GM12865 (cell line): ENCODE data around the gene MAP2K3.
A peak's percentile ranks its signal among the peaks of the same experiment; 100 is the strongest.

ENCODE experiments used
- DNase-seq: peaks from one replicate; pipeline ENCODE4 v3.0.0; 2010; ENCODE audit warnings: low read depth
- H3K4me3 ChIP-seq: 2 replicates; pipeline ENCODE4 v1.5.1; 2011; ENCODE audit warnings: mild to moderate bottlenecking, low read depth, low read length, control low read depth
- TF ChIP-seq, protein P1 (sequence below): IDR thresholded peaks from 2 replicates; pipeline ENCODE4 v1.5.1; 2011; ENCODE audit warnings: low read length, control low read depth, low read depth, inconsistent platforms; ENCODE audit not compliant: insufficient read depth; ENCODE audit errors: missing control alignments

The MAP2K3 gene

DNA sequence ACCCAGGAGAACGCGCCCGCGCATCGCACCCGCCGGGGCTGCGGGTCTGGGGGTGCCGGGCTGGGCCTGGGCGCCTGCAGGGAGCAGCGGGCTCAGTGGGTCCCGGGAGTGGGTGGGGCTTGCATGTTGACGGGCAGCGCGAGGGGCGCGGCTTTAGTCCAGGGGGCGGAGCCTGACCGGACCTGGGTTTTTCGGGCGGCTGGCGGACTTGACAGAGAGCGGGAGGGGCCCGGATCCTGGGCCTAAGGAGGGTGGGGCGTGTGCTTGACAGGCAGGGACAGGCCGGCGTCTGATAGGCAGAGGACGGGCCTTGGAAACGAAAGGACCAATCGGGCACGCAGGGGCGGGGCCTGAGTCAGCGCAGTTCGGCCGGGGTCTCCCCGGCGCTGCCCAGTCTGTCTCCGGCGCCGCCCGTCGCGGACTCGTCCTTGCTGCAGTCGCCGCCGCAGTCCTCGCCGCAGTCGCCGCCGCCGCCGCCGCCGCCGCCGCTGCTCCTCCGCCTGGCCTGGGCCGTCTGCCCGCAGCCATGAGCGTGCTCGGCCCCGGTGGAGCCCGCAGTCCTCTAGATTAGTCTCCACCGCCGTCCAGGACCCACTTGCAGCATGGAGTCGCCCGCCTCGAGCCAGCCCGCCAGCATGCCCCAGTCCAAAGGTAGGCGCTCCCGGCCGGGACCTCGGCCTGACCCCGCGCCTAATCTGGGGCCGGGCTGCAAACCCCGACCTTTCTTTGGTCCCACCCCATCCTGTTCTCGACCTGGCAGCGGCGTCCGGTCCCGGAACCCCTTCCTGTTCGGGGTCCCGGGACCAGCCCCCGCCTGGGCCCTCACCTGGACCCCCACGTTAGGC is at the start of gene MAP2K3:
Gene MAP2K3 (plus strand): TSS at position 393 of the 845 bp plus-strand sequence. CDS start 210 bp downstream, at position 603.
- peak; percentile 99 for DNase-seq
- TF ChIP-seq, protein P1, sequence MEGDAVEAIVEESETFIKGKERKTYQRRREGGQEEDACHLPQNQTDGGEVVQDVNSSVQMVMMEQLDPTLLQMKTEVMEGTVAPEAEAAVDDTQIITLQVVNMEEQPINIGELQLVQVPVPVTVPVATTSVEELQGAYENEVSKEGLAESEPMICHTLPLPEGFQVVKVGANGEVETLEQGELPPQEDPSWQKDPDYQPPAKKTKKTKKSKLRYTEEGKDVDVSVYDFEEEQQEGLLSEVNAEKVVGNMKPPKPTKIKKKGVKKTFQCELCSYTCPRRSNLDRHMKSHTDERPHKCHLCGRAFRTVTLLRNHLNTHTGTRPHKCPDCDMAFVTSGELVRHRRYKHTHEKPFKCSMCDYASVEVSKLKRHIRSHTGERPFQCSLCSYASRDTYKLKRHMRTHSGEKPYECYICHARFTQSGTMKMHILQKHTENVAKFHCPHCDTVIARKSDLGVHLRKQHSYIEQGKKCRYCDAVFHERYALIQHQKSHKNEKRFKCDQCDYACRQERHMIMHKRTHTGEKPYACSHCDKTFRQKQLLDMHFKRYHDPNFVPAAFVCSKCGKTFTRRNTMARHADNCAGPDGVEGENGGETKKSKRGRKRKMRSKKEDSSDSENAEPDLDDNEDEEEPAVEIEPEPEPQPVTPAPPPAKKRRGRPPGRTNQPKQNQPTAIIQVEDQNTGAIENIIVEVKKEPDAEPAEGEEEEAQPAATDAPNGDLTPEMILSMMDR: no peak
- H3K4me3 ChIP-seq: peak within 1 kb of the TSS; percentile 89

DNA sequence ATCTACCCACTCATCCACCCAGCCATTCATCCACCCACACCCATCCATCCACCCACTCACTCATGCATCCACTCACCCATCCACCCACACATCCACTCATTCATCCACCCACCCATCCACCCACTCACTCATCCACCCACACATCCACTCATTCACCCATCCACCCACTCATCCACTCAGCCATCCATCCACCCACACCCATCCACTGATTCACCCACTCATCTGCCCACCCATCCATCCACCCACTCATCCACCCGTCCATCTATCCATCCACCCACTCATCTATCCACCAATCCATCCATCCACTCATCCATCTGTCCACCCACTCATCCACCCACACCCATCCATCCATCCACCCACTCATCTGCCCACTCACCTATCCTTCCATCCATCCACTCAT is 48.6 kb upstream of the MAP2K3 start:
- no peak overlapping the region for H3K4me3 ChIP-seq
- no peak for DNase-seq
- TF ChIP-seq, protein P1: no peak

GRCh38 chr17:21239680-21240368 is 44.7 kb upstream of the MAP2K3 start:
- peak; percentile 35 for DNase-seq
- TF ChIP-seq, protein P1: peak; percentile 45
- H3K4me3 ChIP-seq: no peak overlapping the region

DNA sequence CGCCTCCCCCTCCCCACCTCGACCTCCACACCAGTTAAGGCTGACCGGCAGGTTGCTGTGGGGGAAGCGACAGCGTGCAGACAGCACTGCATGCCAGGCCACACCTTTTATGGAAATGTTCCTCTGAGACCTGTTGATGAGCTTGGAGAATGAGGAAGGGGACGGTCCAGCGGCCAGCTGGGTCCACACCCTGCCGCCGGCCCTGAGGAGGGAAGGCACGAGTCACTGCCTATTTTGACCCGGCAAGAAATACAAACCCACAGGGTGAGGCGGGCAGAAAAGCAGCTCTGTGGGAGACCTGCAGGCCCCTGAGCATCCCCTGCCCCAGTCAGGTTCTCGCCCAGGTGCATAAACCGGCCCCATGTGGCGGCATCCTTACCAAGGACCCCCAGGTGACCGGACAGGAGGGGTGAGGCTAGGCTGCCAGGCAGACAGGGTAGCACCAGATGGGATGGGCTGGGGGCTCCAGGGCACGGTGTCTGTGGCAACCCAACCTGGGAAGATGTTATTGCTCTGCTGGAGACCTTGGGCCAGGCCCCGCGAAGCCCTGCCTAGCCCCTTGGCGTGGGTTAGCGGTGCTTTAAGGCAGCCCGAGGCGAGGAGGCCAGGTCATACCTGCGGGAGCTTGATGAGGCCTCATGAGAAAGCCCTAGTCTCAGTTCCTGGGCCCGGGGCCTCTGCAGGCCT is 44.0 kb upstream of the MAP2K3 start:
- no peak overlapping the region for H3K4me3 ChIP-seq
- DNase-seq: no peak
- TF ChIP-seq, protein P1: no peak

DNA sequence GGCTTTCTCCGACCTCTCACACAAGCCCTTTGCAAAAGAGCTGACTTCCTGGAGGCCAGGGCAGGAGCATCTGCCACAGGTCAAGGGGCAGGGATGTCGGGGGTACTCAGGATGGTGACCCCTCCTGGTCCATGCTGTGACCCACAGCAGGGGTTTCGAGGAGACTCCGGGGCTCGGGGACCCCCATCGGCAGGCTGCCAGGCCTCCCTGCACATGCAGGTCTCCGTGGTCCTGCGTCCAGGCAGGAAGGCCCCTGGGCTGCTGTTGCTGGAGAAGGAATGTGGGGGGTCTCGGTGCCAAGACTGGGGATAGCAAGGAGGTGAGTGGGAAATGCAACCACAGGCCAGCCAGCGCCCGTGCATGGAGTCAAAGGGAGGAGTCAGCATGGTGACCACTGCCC is 42.9 kb upstream of the MAP2K3 start:
- TF ChIP-seq, protein P1: no peak
- DNase-seq: no peak
- H3K4me3 ChIP-seq: no peak overlapping the region

- TF ChIP-seq, protein P1: no peak
- no peak overlapping the region for H3K4me3 ChIP-seq
- no peak for DNase-seq
These were observed 42.3 kb upstream of the MAP2K3 start for GRCh38 chr17:21242026-21242697.
